Mucosa of rectum (tissue), 2 donors: ENCODE results near the gene INTS11.

Experiments
- H3K27ac ChIP-seq, 2 donors: one replicate each; pipeline ENCODE4 v1.7.0; 2013; ENCODE audit warnings: inconsistent platforms in 2 of 2, low read depth in 2 of 2, low read length in 2 of 2
- H3K27me3 ChIP-seq, 2 donors: one replicate each; pipeline ENCODE4 v1.7.0; 2013; ENCODE audit warnings: low read length in 2 of 2; ENCODE audit not compliant: control insufficient read depth in 2 of 2, insufficient read depth in 2 of 2
- H3K36me3 ChIP-seq, 2 donors: one replicate each; pipeline ENCODE4 v1.7.0; 2013; ENCODE audit warnings: low read length in 2 of 2; ENCODE audit not compliant: control insufficient read depth in 2 of 2, insufficient read depth in 2 of 2
- H3K4me1 ChIP-seq, 2 donors: one replicate each; pipeline ENCODE4 v1.7.0; 2013; ENCODE audit warnings: low read length in 2 of 2, mild to moderate bottlenecking in 1 of 2; ENCODE audit not compliant: control insufficient read depth in 2 of 2, insufficient read depth in 2 of 2
- H3K4me3 ChIP-seq, 2 donors: one replicate each; pipeline ENCODE4 v1.7.0; 2013; ENCODE audit warnings: low read length in 2 of 2
- H3K9ac ChIP-seq, 2 donors: one replicate each; pipeline ENCODE4 v1.7.0; 2013; ENCODE audit warnings: low read length in 2 of 2, low read depth in 1 of 2, mild to moderate bottlenecking in 1 of 2
- H3K9me3 ChIP-seq, 2 donors: one replicate each; pipeline ENCODE4 v1.7.0; 2013; ENCODE audit warnings: low read length in 2 of 2; ENCODE audit not compliant: control insufficient read depth in 2 of 2
- donor health status: healthy.
- donor health status: Normal muscosa, but diverticular disease.

The INTS11 gene

DNA sequence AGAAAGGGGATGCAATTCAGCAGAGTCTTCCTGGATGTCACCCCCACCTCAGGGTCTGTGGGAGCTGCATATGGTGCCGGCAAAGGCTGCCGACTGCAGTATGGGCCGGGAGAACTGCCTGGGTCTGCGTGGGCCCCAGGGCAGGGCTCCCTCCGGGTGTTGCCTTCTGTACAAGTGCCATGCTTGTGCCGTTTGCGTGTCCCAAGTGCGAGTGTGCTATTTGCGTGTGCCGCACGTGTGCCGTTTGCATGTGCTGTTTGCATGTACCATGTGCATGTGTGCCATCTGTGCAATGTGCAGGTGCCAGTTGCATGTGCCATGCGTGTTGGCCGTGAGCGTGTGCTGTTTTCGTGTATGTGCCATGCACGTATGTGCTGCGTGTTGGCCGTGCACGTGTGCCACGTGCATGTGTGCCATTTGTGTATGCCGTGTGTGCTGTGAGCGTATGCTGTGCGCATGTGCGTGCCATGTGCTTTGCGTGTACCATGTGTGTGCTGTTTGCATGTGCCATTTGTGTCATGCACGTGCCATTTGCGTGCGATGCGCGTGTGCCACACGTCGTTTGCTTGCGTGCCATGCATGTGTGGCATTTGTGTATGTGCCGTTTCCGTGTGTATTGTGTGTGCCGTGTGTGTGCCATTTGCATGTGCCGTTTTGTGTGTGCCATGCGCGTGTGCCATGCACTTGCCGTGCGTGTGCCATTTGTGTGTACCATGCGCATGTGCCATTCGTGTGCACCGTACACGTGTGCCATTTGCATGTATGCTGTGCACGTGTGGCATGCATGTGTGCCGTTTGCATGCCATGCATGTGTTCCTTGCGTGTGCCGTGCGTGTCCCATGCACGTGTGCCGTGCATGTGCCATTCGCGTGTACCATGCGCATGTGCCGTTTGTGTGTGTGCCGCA is 5.1 kb upstream of the INTS11 start:
- no peaks in the 10 kb centered on the region for H3K9me3 ChIP-seq
- peaks cover 2 to 10% of the 10 kb centered on the region in 2 donors for H3K36me3 ChIP-seq
- H3K27ac ChIP-seq = no peak overlapping the region
- H3K4me3 ChIP-seq = no peak overlapping the region
- no peak overlapping the region for H3K9ac ChIP-seq
- H3K27me3 ChIP-seq = peaks cover 3 to 7% of the 10 kb centered on the region in 2 donors
- peaks cover 24 to 33% of the 10 kb centered on the region in 2 donors for H3K4me1 ChIP-seq

DNA sequence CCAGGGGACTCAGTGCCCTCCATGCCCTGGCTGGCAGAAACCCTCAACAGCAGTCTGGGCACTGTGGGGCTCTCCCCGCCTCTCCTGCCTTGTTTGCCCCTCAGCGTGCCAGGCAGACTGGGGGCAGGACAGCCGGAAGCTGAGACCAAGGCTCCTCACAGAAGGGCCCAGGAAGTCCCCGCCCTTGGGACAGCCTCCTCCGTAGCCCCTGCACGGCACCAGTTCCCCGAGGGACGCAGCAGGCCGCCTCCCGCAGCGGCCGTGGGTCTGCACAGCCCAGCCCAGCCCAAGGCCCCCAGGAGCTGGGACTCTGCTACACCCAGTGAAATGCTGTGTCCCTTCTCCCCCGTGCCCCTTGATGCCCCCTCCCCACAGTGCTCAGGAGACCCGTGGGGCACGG is 3.8 kb upstream of the INTS11 start:
- Histone ChIP-seq H3K36me3 (peaks cover 2 to 10% of the 10 kb centered on the region in 2 donors), H3K27me3 (peaks cover 3 to 7% of the 10 kb centered on the region in 2 donors), H3K4me1 (peaks cover 25 to 35% of the 10 kb centered on the region in 2 donors), H3K9me3 (no peaks in the 10 kb centered on the region), H3K4me3 (no peak overlapping the region), H3K27ac (no peak overlapping the region), H3K9ac (no peak overlapping the region)

DNA sequence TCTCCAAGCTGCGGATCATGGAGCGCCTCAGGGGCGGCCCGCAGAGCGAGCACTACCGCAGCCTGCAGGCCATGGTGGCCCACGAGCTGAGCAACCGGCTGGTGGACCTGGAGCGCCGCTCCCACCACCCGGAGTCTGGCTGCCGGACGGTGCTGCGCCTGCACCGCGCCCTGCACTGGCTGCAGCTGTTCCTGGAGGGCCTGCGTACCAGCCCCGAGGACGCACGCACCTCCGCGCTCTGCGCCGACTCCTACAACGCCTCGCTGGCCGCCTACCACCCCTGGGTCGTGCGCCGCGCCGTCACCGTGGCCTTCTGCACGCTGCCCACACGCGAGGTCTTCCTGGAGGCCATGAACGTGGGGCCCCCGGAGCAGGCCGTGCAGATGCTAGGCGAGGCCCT is 2.8 kb upstream of the INTS11 start:
- Histone ChIP-seq H3K4me1 (peaks cover 20 to 33% of the 10 kb centered on the region in 2 donors), H3K27me3 (peaks cover 3 to 4% of the 10 kb centered on the region in 2 donors), H3K36me3 (peaks cover 2 to 10% of the 10 kb centered on the region in 2 donors), H3K4me3 (no peak overlapping the region), H3K9me3 (no peaks in the 10 kb centered on the region), H3K9ac (no peak overlapping the region), H3K27ac (no peak overlapping the region)

DNA sequence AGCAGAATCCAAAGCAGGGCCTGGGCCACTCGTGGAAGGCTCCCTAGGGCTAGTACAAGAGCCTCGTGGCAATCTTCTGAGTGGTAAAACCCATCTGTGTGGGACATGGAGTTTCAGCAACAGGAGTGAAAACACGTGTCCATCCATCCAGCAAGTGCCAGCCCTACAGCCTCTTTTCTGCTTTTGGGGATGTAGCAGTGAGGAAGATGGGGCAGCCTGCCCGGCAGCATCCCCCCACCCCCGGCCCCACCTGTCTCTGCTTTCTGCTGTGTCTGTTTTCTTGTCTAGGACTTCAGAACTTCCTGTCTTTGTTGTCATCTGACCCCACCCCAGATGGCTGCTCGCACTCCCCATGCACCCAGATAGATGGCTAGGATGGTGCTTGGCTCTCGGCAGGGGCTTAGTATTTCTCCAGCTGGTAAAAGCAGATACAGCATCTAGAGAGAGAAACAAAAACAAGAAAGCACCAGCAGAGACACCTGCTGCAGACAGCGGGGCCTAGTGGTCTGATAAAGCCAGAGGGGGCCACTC is 1.7 kb upstream of the INTS11 start:
- Histone ChIP-seq H3K36me3 (peaks cover 2 to 10% of the 10 kb centered on the region in 2 donors), H3K9me3 (no peaks in the 10 kb centered on the region), H3K27ac (no peak overlapping the region), H3K27me3 (no peaks in the 10 kb centered on the region), H3K4me3 (peak overlapping the region; percentile 81 to 93), H3K4me1 (peaks cover 22 to 32% of the 10 kb centered on the region in 2 donors), H3K9ac (peak overlapping the region; percentile 93 to 95)

DNA sequence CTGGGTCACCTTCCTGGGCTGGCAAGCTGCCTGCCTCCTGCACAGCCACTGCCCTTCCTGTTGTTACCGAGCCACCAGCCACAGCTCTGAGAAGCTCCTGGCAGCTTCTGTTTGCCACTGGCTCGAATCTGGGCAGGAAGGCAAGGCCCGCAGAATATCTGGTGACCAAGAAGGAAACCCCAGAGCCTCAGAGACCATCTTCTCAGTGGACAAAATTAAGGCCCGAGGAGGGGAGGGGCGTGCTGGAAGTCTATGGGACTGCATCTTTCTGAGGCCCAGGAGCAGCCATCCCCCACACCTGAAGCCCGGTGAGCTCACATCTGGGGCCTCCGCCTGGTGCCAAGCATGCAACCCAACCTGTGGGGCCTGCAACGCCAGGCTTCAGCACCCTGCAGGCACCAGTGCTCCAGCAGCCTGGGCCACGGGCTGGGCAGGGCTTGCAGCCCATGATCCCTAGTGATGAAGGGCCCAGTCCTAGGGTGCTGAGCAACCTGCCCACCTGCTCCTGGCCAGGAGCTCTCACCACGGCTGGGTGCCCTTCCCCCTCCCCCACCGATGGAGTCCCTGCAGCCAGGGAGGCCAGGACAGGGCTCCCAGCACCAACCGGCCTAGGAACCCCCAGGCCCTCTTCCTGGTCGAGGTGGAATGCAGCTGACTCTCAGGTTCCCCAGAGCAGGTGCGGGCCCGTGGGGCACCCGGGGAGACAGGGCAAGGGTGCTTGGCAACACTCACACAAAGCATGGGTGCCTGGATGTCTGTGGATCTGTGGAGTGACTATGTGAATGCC is 1.0 kb upstream of the INTS11 start:
- Histone ChIP-seq H3K4me1 (peaks cover 20 to 26% of the 10 kb centered on the region in 2 donors), H3K27me3 (no peaks in the 10 kb centered on the region), H3K27ac (peak overlapping the region; percentile 91 to 93), H3K36me3 (peaks cover 2 to 10% of the 10 kb centered on the region in 2 donors), H3K9ac (peak overlapping the region; percentile 93 to 95), H3K9me3 (no peaks in the 10 kb centered on the region), H3K4me3 (peak overlapping the region; percentile 81 to 93)

DNA sequence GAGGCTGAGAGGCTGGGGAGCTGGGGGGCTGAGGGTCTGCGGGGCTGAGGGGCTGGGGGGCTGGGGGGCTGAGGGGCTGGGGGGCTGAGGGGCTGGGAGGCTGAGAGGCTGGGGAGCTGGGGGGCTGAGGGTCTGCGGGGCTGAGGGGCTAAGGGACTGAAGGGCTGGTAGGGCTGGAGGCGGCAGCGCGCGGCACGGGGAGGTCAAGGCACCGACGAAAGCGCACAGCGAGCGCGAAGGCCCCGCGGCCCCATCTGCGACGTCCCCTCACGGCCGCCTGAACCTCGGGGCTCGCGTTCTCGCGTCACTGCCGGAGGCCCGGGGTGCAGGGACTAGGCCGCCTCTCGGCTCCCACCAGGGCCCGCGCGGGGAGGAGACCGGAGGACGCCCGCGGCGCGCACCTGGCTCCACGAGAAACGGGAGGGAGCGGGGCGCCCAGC is 356 bp downstream of the INTS11 start:
- Histone ChIP-seq H3K9ac (peak overlapping the region; percentile 75 to 90), H3K9me3 (no peaks in the 10 kb centered on the region), H3K36me3 (peaks cover 12% of the 10 kb centered on the region in 2 donors), H3K27ac (peak overlapping the region; percentile 65 to 71), H3K27me3 (no peaks in the 10 kb centered on the region), H3K4me3 (peak overlapping the region; percentile 76 to 84), H3K4me1 (peaks cover 20 to 25% of the 10 kb centered on the region in 2 donors)

DNA sequence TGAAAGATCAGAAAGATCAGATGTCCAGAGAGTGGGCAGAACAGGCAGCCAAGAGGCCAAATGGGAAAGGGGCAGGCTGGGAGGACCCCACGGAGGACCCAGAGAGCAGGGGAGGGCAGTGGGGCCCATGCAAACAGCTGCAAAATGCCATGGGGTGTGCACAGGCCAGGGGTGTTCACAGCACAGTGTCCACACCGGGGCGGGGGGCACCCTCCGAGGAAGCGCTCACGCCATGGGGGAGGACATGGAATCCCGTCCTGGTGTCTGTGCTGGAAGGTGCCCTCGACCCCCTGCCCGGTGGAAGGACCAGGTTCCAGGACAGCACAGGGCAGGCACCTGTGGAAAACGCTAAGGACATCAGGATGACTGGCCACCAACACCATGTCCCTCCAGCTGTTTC is 1.5 kb downstream of the INTS11 start:
- Histone ChIP-seq H3K9ac (no peak overlapping the region), H3K9me3 (no peaks in the 10 kb centered on the region), H3K4me1 (peaks cover 20 to 27% of the 10 kb centered on the region in 2 donors), H3K27me3 (no peaks in the 10 kb centered on the region), H3K27ac (no peak overlapping the region), H3K4me3 (no peak overlapping the region), H3K36me3 (peaks cover 12 to 15% of the 10 kb centered on the region in 2 donors)

DNA sequence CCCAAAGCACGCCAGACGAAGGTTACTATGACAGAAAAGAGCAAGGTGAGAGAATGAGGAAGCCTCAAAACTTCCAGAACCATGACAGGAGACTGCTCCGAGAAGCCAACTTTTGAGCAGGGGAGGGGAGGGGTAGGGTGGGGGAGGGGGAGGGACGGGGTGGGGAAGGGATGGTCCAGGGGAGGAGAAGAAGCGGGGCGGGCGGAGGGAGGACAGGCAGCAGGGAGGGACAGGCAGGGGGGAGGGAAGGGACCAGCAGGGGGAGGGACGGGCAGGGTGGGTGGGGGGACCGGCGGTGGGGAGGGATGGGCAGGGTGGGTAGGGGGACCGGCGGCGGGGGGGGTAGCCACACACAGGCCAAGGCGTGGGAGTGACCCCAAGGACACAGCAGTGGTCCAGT is 2.0 kb downstream of the INTS11 start:
- H3K36me3 ChIP-seq = peaks cover 7 to 18% of the 10 kb centered on the region in 2 donors
- H3K9me3 ChIP-seq = no peaks in the 10 kb centered on the region
- H3K27me3 ChIP-seq = no peaks in the 10 kb centered on the region
- H3K27ac ChIP-seq = no peak overlapping the region
- H3K4me1 ChIP-seq = peaks cover 20 to 29% of the 10 kb centered on the region in 2 donors
- no peak overlapping the region for H3K4me3 ChIP-seq
- no peak overlapping the region for H3K9ac ChIP-seq

DNA sequence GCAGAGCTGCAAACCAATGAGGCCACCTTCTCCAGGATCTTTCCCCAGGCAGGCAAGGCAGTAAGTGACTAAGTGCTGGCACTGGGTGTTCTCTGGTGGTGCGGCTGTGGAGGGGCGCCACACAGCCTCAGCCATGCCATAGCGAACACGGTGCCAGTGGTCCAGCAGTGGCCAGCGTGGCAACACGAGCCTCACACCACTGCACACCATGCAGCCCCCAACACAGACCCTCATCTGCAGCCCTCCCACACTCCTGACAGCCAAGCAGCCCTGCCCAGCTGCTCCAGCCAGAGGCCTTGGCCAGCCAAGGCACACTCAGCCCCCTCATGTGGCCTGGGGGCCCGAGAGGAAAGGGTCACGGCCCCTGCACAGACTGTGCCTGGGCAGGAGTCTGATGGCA is 3.0 kb downstream of the INTS11 start:
- Histone ChIP-seq H3K36me3 (peaks cover 2 to 19% of the 10 kb centered on the region in 2 donors), H3K9ac (no peak overlapping the region), H3K27me3 (no peaks in the 10 kb centered on the region), H3K4me1 (peaks cover 18 to 29% of the 10 kb centered on the region in 2 donors), H3K4me3 (no peak overlapping the region), H3K27ac (no peak overlapping the region), H3K9me3 (no peaks in the 10 kb centered on the region)
